GM21367 (cell line): Measurements from ENCODE around the gene MCM6.
A peak's percentile ranks its signal among the peaks of the same experiment; 100 is the strongest.
"Not testable (repeated sequence)": the region's sequence is repeated elsewhere in the genome, so short reads cannot be mapped to it uniquely, and the experiment has no call there.

Experiments used
- ATAC-seq: cut with Tn5 transposase; IDR thresholded peaks from one replicate; pipeline ENCODE4 v1.9.1; 2021; ENCODE audit not compliant: unreplicated experiment

Gene MCM6

DNA sequence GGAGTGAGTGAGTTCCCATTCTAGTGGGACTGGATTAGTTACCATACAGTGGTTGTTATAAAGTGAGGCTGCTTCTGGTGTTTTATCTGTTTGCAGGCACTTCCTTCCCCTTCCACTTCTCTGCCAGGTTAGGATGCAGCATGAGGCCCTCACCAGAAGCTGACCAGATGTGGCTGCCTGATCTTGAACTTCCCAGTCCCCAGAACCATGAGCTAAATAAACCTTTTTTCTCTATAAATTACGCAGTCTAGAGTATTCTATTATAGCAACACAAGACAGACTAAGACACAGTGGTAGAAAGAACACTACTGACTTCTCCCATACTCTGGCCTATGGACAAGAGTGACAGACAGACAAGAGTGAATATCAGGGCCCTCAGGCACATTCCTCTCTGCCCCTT, 53.4 kb downstream of the MCM6 start:
- no peak for ATAC-seq

- ATAC-seq: no peak
These were observed 55.1 kb downstream of the MCM6 start for GRCh38 chr2:135821190-135821589.

- ATAC-seq: peak; percentile 73
These were observed 56.1 kb downstream of the MCM6 start for GRCh38 chr2:135820003-135820618.

- ATAC-seq: no peak
These were observed 57.2 kb downstream of the MCM6 start for GRCh38 chr2:135818937-135819610.

DNA sequence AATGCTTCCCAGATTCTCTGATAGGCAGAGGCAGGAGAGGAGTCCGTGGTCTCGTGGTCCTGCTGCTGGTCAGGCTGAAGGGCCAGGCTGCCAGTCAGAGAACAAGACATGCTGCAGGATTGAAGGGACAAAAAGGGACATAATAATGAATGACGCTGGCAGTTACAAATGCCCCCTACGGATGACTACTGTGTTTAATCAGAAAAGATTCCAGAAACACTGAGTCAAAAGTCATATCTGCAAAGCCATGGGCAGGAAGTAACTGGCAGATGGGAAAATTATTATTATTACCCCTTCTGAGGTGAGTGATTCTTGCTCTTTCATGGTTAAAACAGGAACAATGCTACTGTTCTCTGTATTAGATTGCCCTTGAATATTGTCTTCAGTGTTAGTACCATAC, 58.3 kb downstream of the MCM6 start:
- no peak for ATAC-seq

- ATAC-seq: no peak
These were observed 58.8 kb downstream of the MCM6 start for GRCh38 chr2:135817466-135817865.

DNA sequence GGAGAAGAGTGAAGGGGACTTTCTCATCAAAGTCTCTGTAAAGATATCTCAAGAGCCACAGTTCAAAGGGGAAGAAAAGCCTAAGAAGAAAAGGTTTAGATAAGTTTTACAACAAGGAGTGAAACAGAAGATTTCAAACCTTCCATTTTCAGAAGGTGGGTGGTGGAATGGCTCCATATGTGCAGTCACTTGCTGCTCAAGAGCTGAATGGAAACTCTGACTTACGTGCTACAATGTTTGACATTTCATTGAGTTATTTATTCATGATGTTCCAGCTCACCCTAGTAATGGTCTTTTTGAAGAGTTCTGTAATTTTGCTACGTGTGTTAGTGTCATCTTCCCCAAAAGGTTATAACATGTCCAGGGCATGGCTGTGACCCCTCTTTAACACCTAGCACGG, 61.0 kb downstream of the MCM6 start:
- ATAC-seq: no peak

DNA sequence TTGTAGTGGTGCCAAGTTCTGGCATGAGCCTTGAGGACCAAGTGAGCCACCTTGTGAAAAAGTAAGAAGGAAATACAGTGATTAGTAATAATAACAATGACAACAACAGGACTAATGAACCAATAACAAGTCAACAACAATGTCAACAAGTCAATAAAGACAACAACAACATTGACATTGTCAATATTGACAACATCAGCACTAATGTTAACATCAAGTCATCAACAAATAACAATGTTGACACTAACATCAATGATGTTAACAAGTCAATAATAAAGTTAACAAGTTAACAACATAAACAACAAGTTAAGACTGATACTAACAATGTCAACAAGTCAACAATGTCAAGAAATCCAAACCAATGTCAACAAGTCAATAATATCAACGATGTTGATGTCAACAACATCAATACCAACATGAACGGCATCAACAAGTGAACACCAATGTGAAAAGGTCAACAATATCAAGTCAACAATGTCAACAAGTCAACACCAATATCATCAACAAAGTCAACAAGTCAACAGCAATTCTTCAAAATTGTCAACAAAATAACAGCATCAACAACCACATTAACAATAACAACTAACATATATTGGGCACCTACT, 63.2 kb downstream of the MCM6 start:
- ATAC-seq: no peak

DNA sequence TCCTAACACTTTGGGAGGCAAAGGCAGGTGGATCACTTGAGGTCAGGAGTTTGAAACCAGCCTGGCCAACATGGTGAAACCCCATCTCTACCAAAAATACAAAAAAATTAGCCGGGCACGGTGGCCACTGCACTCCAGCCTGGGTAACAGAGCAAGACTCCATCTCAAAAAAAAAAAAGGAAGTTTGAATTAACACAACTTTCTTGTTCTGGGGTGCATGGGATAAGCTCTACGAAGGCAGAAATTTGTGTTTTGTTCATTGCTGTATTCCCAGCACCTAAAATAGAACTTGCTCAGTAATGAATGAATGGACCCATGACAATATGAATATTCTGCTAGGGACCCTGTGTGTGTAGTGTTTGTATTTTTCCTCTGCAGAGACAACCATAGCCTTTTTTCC, 68.4 kb downstream of the MCM6 start:
- not testable (repeated sequence) for ATAC-seq

- no peak for ATAC-seq
These were observed 73.0 kb downstream of the MCM6 start for GRCh38 chr2:135803278-135803677.

GRCh38 chr2:135802350-135802749, 73.9 kb downstream of the MCM6 start:
- ATAC-seq: no peak

DNA sequence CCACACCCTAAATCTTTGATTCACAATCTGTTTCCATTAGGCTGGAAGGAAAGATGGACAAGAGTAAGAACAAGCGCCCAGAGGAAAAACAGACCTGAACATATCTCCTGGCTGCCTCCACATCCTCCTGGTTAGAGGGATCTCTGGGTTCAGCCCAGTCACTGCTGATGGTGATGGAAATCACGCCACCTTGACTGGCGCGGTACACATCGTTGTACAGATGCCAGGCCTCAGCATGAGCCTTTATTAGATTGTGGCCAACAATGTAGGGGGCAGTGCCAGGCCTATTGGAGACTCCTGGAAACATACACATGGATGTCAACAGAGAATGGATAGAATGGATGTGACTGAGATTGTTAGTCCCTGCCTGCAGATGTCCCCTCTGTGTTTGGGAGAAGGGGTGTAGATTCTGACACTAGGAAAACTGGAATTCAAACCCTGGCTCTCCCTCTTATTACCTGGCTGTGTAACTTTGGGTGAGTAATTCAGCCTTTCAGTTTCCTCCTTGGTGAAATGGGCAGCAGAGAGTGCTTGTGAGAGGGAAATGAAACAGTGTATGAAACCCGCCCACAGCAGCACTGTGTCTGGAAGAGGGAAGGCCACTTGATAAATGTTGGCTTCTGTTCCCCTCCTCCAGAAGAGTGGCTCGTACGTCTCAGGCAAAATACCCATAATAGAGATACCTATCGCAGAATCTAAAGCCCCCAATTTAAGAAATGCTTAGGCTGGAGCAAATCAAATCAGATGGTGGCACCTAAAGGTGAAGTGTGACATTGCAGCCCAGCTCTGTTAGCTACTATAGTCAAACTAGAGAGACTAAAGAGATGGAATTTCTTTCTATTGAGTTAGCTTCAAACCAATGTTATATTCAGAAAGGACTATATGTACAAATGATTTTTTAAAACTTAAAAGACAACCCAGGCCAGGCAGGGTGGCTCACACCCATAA, 75.5 kb downstream of the MCM6 start:
- ATAC-seq: no peak

DNA sequence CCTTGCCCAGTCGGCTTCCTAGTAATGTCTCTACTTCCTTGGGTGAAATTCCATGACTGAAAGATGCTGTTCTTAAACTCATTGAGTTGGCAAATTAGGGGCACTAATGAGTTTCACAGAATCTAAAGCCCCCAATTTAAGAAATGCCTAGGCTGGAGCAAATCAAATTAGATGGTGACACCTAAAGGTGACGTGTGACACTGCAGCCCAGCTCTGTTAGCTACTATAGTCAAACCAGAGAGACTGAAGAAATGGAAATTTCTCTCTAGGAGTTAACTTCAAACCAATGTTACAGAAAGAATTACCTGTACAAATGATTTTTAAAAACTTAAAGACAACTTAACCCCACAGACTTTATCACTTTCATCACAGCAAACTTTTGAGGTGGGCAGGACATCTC, 76.5 kb downstream of the MCM6 start:
- ATAC-seq: no peak

GRCh38 chr2:135798762-135799161, 77.5 kb downstream of the MCM6 start:
- ATAC-seq: no peak

DNA sequence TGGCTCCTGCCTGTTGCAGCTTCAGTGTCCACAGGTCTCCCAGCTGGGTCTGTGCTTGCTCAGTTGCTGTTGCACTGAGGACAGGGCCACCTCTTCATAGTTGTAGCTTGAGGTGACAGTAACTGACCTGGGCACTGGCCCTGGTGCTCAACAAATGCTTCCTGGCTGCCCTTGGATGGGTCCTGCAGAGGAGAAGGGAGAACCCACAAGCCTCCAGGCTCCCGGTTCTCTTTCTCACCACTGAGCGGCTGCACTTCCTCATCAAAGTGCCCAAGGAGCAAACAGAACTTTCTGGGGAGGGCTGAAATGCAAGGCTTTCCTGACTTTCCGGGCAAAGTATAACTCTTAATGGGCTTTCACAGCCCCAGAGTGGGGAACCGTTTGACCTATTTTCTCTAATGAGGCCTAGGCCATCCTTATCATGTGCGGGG, 78.0 kb downstream of the MCM6 start:
- ATAC-seq: no peak

DNA sequence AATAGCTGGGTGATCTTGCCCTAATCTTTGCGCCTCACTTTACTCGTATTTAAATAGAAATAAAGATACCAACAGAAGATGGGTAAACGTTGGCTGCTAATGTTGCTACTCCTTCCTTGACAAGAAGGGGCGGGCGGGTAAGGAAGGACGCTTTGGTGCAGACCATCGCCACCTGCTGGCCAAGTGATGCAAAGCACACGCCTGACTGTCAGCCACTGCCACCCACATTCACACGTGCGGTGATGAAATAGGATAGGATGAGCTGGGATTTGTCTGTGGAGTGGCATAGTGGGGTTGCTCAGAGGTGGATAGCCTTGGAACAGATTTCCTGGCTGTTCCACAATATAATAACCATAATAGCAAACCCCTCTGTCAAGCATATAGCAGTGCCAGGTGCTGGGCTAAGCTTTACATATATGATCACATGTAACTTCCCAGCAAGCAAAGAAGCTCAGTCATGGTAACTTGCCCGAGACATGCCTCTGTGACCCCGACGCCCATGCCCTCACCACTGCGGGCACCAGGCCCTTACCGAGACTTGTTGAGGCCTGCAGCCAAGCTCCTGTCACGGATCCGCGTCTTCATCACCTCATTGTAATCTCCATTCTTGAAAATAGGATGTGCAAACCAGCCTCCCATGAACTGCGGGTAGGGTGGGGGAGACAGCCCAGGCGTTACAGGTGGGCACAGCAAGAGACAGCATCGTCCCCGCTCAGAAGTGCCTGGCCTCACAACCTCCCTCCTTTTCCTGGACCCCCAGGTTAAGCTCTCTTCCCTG, 78.6 kb downstream of the MCM6 start:
- no peak for ATAC-seq

DNA sequence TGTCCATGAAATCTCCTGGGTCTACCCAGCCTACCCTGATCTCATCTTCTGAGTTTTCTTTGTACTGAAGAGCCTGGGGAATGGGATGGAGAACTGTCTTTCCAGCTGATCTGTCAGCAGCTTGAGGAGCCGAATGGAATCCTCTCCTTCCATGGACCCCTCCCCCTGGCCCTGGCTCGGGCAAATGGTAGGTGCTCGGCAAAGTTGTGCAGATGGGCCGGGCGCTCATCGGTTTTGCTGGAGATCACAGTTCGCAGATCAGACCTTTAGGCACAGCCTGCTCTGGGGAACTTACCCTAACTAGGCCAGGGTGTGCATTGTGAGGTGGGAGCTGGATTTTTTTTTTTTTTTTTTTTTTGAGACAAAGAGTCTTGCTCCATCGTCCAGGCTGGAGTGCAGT, 79.6 kb downstream of the MCM6 start:
- no peak for ATAC-seq

DNA sequence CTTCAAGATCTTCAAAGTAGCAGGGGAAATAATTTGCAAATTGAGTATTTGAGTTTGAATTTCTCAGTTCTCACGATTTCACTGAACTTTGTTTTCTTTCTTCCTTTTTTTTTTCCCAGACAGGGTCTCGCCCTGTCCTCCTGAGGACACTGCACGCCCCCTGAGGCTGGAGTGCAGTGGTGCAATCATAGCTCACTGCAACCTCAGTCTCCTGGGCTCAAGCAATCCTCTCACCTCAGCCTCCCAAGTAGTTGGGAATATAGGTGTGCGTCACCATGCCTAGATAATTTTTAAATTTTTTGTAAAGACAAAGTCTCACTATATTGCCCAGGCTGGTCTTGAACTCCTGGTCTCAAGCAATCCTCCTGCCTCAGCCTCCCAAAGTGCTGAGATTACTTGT, 80.6 kb downstream of the MCM6 start:
- ATAC-seq: not testable (repeated sequence)

GRCh38 chr2:135792401-135793150, 83.7 kb downstream of the MCM6 start:
- no peak for ATAC-seq
